Measurements from ENCODE around the gene USP48.

USP48 gene

GRCh38 chr1:21654209-21654608 lies 128.7 kb downstream of the USP48 start:
- H3K27me3 Mint-ChIP-seq, result peaks cover 30 to 46% of the 10 kb centered on the region in 2 donors
- no peaks in the 10 kb centered on the region for H3K9me3 Mint-ChIP-seq
- H3K4me3 Mint-ChIP-seq, result no peak overlapping the region
- DNase-seq (no peak), ATAC-seq (replicated peaks) (no peak)
- peaks cover 13 to 25% of the 10 kb centered on the region in 2 donors for H3K4me1 Mint-ChIP-seq
- H3K27ac Mint-ChIP-seq, result no peak overlapping the region
- no peaks in the 10 kb centered on the region for H3K36me3 Mint-ChIP-seq

GRCh38 chr1:21653744-21654100 lies 129.2 kb downstream of the USP48 start:
- H3K9me3 Mint-ChIP-seq, result no peaks in the 10 kb centered on the region
- peaks cover 13 to 21% of the 10 kb centered on the region in 2 donors for H3K4me1 Mint-ChIP-seq
- no peak for ATAC-seq (replicated peaks)
- no peak for DNase-seq
- no peaks in the 10 kb centered on the region for H3K36me3 Mint-ChIP-seq
- no peak overlapping the region for H3K27ac Mint-ChIP-seq
- no peak overlapping the region for H3K4me3 Mint-ChIP-seq
- H3K27me3 Mint-ChIP-seq, result peaks cover 35 to 51% of the 10 kb centered on the region in 2 donors

GRCh38 chr1:21652937-21653743 lies 129.8 kb downstream of the USP48 start:
- DNase-seq, result no peak
- H3K27ac Mint-ChIP-seq, result no peak overlapping the region
- no peaks in the 10 kb centered on the region for H3K36me3 Mint-ChIP-seq
- H3K4me1 Mint-ChIP-seq, result peaks cover 16 to 21% of the 10 kb centered on the region in 2 donors
- peak overlapping the region; percentile 70 to 88 for H3K4me3 Mint-ChIP-seq
- peaks cover 39 to 56% of the 10 kb centered on the region in 2 donors for H3K27me3 Mint-ChIP-seq
- H3K9me3 Mint-ChIP-seq, result no peaks in the 10 kb centered on the region
- ATAC-seq (replicated peaks), result no peak

GRCh38 chr1:21652101-21652936 lies 130.6 kb downstream of the USP48 start:
- Mint-ChIP-seq H3K9me3 (no peaks in the 10 kb centered on the region), H3K4me1 (peaks cover 16 to 21% of the 10 kb centered on the region in 2 donors), H3K4me3 (peak overlapping the region; percentile 70 to 88), H3K27me3 (peaks cover 45 to 64% of the 10 kb centered on the region in 2 donors), H3K36me3 (no peaks in the 10 kb centered on the region), H3K27ac (no peak overlapping the region)
- ATAC-seq (replicated peaks), result peak in 1 of 2 donors; percentile 24
- DNase-seq, result no peak

GRCh38 chr1:21651214-21652042 lies 131.5 kb downstream of the USP48 start:
- Mint-ChIP-seq H3K27me3 (peaks cover 47 to 72% of the 10 kb centered on the region in 2 donors), H3K36me3 (no peaks in the 10 kb centered on the region), H3K27ac (no peak overlapping the region), H3K9me3 (no peaks in the 10 kb centered on the region), H3K4me1 (peaks cover 16 to 21% of the 10 kb centered on the region in 2 donors), H3K4me3 (peak overlapping the region; percentile 85 to 91)
- DNase-seq, result no peak
- peak; percentile 70 to 72 for ATAC-seq (replicated peaks)

- Mint-ChIP-seq H3K27me3 (peaks cover 56 to 77% of the 10 kb centered on the region in 2 donors), H3K4me3 (peak overlapping the region in 1 of 2 donors; percentile 35), H3K4me1 (peaks cover 16 to 21% of the 10 kb centered on the region in 2 donors), H3K9me3 (no peaks in the 10 kb centered on the region), H3K36me3 (no peaks in the 10 kb centered on the region), H3K27ac (no peak overlapping the region)
- ATAC-seq (replicated peaks), result no peak
- DNase-seq, result no peak
Observed at GRCh38 chr1:21650400-21650799, 132.5 kb downstream of the USP48 start.

GRCh38 chr1:21649315-21649714 lies 133.6 kb downstream of the USP48 start:
- no peaks in the 10 kb centered on the region for H3K36me3 Mint-ChIP-seq
- no peak for ATAC-seq (replicated peaks)
- peaks cover 57 to 69% of the 10 kb centered on the region in 2 donors for H3K27me3 Mint-ChIP-seq
- H3K4me3 Mint-ChIP-seq, result no peak overlapping the region
- DNase-seq, result no peak
- no peaks in the 10 kb centered on the region for H3K9me3 Mint-ChIP-seq
- peaks cover 16 to 21% of the 10 kb centered on the region in 2 donors for H3K4me1 Mint-ChIP-seq
- no peak overlapping the region for H3K27ac Mint-ChIP-seq

GRCh38 chr1:21648791-21649190 lies 134.2 kb downstream of the USP48 start:
- ATAC-seq (replicated peaks) (no peak), DNase-seq (no peak)
- no peak overlapping the region for H3K27ac Mint-ChIP-seq
- H3K36me3 Mint-ChIP-seq, result no peaks in the 10 kb centered on the region
- no peak overlapping the region for H3K4me3 Mint-ChIP-seq
- peaks cover 62 to 73% of the 10 kb centered on the region in 2 donors for H3K27me3 Mint-ChIP-seq
- H3K9me3 Mint-ChIP-seq, result no peaks in the 10 kb centered on the region
- H3K4me1 Mint-ChIP-seq, result peaks cover 16 to 21% of the 10 kb centered on the region in 2 donors

GRCh38 chr1:21648352-21648730 lies 134.6 kb downstream of the USP48 start:
- H3K36me3 Mint-ChIP-seq, result no peaks in the 10 kb centered on the region
- DNase-seq (no peak), ATAC-seq (replicated peaks) (no peak)
- H3K4me1 Mint-ChIP-seq, result peaks cover 16 to 21% of the 10 kb centered on the region in 2 donors
- peaks cover 66 to 77% of the 10 kb centered on the region in 2 donors for H3K27me3 Mint-ChIP-seq
- no peaks in the 10 kb centered on the region for H3K9me3 Mint-ChIP-seq
- no peak overlapping the region for H3K4me3 Mint-ChIP-seq
- no peak overlapping the region for H3K27ac Mint-ChIP-seq

GRCh38 chr1:21647431-21648351 lies 135.3 kb downstream of the USP48 start:
- DNase-seq, result no peak
- Mint-ChIP-seq H3K4me1 (peaks cover 14 to 21% of the 10 kb centered on the region in 2 donors), H3K4me3 (no peak overlapping the region), H3K9me3 (no peaks in the 10 kb centered on the region), H3K36me3 (no peaks in the 10 kb centered on the region), H3K27me3 (peaks cover 71 to 75% of the 10 kb centered on the region in 2 donors), H3K27ac (no peak overlapping the region)
- ATAC-seq (replicated peaks), result peak; percentile 46 to 55

- Mint-ChIP-seq H3K4me1 (peaks cover 2 to 3% of the 10 kb centered on the region in 2 donors), H3K36me3 (no peaks in the 10 kb centered on the region), H3K27ac (no peak overlapping the region), H3K27me3 (peaks cover 71% of the 10 kb centered on the region in 2 donors), H3K9me3 (no peaks in the 10 kb centered on the region), H3K4me3 (no peak overlapping the region)
- DNase-seq, result no peak
- ATAC-seq (replicated peaks), result no peak
Observed at GRCh38 chr1:21645550-21645949, 137.4 kb downstream of the USP48 start.

GRCh38 chr1:21644906-21645305 lies 138.0 kb downstream of the USP48 start:
- Mint-ChIP-seq H3K27me3 (peaks cover 74 to 77% of the 10 kb centered on the region in 2 donors), H3K4me1 (peaks cover 2 to 5% of the 10 kb centered on the region in 2 donors), H3K27ac (no peak overlapping the region), H3K36me3 (no peaks in the 10 kb centered on the region), H3K4me3 (no peak overlapping the region), H3K9me3 (no peaks in the 10 kb centered on the region)
- DNase-seq (no peak), ATAC-seq (replicated peaks) (no peak)

GRCh38 chr1:21644348-21644747 lies 138.6 kb downstream of the USP48 start:
- peaks cover 72 to 78% of the 10 kb centered on the region in 2 donors for H3K27me3 Mint-ChIP-seq
- H3K4me3 Mint-ChIP-seq, result no peak overlapping the region
- H3K27ac Mint-ChIP-seq, result no peak overlapping the region
- no peaks in the 10 kb centered on the region for H3K36me3 Mint-ChIP-seq
- DNase-seq (no peak), ATAC-seq (replicated peaks) (no peak)
- no peaks in the 10 kb centered on the region for H3K9me3 Mint-ChIP-seq
- H3K4me1 Mint-ChIP-seq, result peaks cover 2 to 7% of the 10 kb centered on the region in 2 donors
